ENCODE data around the gene ANO7.

GRCh38 chr2:241265506-241265905, 77.0 kb downstream of the ANO7 start:
- no peak for TF ChIP-seq EP300 (IDR thresholded peaks at IDR 0.05)
- TF ChIP-seq CTCF (IDR thresholded peaks at IDR 0.05) = no peak
- no peak for TF ChIP-seq POLR2AphosphoS5 (IDR thresholded peaks at IDR 0.05)
